Renal cortex interstitium (tissue), 15 donors: ENCODE data around the gene CDH7. TPM values are rescaled to one million over a fixed set of nuclear protein-coding genes. Genes with fewer than 3 reads are reported as not detected.

Source experiments
- DNase-seq, 11 donors: peaks; one replicate each; pipeline ENCODE4 v3.0.0-alpha.2; 2013; ENCODE audit warnings: low read depth in 9 of 11, low spot score in 4 of 11; ENCODE audit errors: extremely low read depth in 1 of 11
- long read RNA-seq, 16 experiments: transcript quantifications; one replicate each; lab custom pipeline, GENCODE V29; 2026
- polyA plus RNA-seq, 3 donors: library from polyadenylated mRNA; unstranded; fragments of 120-200 nt; gene quantifications; one replicate each; pipeline ENCODE4 v1.2.1, GENCODE V29; 2013; ENCODE audit not compliant: insufficient read length in 3 of 3

The CDH7 gene, protein sequence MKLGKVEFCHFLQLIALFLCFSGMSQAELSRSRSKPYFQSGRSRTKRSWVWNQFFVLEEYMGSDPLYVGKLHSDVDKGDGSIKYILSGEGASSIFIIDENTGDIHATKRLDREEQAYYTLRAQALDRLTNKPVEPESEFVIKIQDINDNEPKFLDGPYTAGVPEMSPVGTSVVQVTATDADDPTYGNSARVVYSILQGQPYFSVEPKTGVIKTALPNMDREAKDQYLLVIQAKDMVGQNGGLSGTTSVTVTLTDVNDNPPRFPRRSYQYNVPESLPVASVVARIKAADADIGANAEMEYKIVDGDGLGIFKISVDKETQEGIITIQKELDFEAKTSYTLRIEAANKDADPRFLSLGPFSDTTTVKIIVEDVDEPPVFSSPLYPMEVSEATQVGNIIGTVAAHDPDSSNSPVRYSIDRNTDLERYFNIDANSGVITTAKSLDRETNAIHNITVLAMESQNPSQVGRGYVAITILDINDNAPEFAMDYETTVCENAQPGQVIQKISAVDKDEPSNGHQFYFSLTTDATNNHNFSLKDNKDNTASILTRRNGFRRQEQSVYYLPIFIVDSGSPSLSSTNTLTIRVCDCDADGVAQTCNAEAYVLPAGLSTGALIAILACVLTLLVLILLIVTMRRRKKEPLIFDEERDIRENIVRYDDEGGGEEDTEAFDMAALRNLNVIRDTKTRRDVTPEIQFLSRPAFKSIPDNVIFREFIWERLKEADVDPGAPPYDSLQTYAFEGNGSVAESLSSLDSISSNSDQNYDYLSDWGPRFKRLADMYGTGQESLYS
- 10 to 100 TPM; 13.9 to 20.3 (median 18.0) TPM for polyA plus RNA-seq
- long read RNA-seq, donor 1, full-length matches to known transcripts: 3 of 3 reads
- long read RNA-seq, donor 1, partial matches to known transcripts: 0 of 3 reads
- long read RNA-seq, donor 1, other reads (novel, unspliced or antisense): 0 of 3 reads
- long read RNA-seq, donor 2: 0 reads
- long read RNA-seq, donor 3, full-length matches to known transcripts: 3 of 3 reads
- long read RNA-seq, donor 3, partial matches to known transcripts: 0 of 3 reads
- long read RNA-seq, donor 3, other reads (novel, unspliced or antisense): 0 of 3 reads
- long read RNA-seq, donor 4, full-length matches to known transcripts: 1 of 1 reads
- long read RNA-seq, donor 4, partial matches to known transcripts: 0 of 1 reads
- long read RNA-seq, donor 4, other reads (novel, unspliced or antisense): 0 of 1 reads
- long read RNA-seq, donor 5: 0 reads
- long read RNA-seq, donor 6, partial matches to known transcripts: 0 of 1 reads
- long read RNA-seq, donor 6, other reads (novel, unspliced or antisense): 0 of 1 reads
- long read RNA-seq, donor 7: 0 reads
- long read RNA-seq, donor 8: 0 reads
- long read RNA-seq, donor 9, full-length matches to known transcripts: 1 of 1 reads
- long read RNA-seq, donor 9, partial matches to known transcripts: 0 of 1 reads
- long read RNA-seq, donor 9, other reads (novel, unspliced or antisense): 0 of 1 reads
- long read RNA-seq, donor 10, full-length matches to known transcripts: 3 of 3 reads
- long read RNA-seq, donor 10, partial matches to known transcripts: 0 of 3 reads
- long read RNA-seq, donor 10, other reads (novel, unspliced or antisense): 0 of 3 reads
- long read RNA-seq, donor 11, full-length matches to known transcripts: 3 of 3 reads
- long read RNA-seq, donor 11, partial matches to known transcripts: 0 of 3 reads
- long read RNA-seq, donor 11, other reads (novel, unspliced or antisense): 0 of 3 reads
- long read RNA-seq, donor 12: 0 reads
- long read RNA-seq, donor 13: 0 reads
- long read RNA-seq, donor 14, full-length matches to known transcripts: 4 of 4 reads
- long read RNA-seq, donor 14, partial matches to known transcripts: 0 of 4 reads
- long read RNA-seq, donor 14, other reads (novel, unspliced or antisense): 0 of 4 reads
- long read RNA-seq, donor 15: 0 reads
- long read RNA-seq, donor 16, full-length matches to known transcripts: 2 of 2 reads
- long read RNA-seq, donor 16, partial matches to known transcripts: 0 of 2 reads
- long read RNA-seq, donor 16, other reads (novel, unspliced or antisense): 0 of 2 reads

- DNase-seq: peak in 8 of 11 donors; percentile 37 to 64 (median 52)
Observed at GRCh38 chr18:65750389-65751154, at the start of gene CDH7. Gene CDH7, plus strand, starts transcription at chr18:65751012. Its CDS starts 11,831 bp downstream, at chr18:65762843.

DNA sequence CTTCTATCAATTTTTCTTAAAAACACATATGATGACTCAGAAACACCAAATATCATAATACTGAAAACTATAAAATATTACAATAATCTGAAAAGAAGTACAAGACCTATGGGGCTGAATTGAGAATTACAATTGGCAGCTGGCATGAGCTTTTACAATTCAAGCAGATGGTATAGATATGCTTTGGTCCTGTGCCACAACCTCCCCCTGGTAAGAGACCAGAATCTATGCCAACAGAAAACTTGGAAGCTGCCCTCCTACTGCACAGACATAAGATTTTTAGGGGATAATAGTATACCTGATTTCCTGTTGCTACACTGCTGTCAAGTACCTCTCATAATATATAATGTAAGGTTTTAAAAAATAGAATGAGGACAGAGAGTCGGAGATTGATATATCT is 46.8 kb upstream of the CDH7 start:
- DNase-seq: no peak

- DNase-seq: no peak
Observed at GRCh38 chr18:65706646-65707045, 44.2 kb upstream of the CDH7 start.

DNA sequence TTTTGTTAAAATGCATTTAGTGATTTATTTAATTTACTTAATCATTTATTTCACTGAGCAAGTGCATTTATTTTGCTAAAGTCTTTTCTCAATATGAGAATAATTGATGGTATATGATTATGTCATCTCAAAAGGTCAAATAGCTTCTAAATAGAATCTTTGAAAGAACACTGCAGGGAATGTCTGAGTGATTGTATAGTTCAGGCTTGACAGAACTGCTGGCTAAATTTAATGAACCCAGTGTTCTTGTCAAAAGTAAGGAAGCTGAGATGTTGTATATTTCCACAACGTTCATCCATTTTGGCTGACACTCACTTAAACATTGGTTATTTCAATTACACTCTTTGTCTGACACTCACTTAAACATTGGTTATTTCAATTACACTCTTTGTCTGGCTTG is 39.3 kb upstream of the CDH7 start:
- no peak for DNase-seq

- DNase-seq: no peak
Observed at GRCh38 chr18:65721619-65722018, 29.2 kb upstream of the CDH7 start.

- DNase-seq: peak in 1 of 11 donors; percentile 20
Observed at GRCh38 chr18:65725251-65726050, 25.4 kb upstream of the CDH7 start.

DNA sequence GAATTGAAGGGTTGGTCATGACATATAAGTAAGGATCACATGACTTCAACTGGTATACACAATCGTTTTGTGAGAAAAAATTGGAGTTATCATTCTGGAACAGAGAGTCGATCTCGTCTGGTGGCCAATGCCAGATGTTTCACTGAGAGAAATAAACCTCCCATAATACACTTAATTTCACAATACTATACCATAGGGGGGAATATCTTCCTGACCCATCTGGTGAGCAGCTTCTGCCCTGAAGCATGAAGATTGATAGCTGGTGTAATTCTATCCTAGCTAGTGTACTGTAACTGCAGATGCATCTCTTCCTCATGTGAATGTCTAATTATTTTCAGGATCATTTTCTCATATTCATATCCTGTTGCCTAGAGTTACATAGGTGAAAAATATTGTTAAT is 15.7 kb upstream of the CDH7 start:
- no peak for DNase-seq

DNA sequence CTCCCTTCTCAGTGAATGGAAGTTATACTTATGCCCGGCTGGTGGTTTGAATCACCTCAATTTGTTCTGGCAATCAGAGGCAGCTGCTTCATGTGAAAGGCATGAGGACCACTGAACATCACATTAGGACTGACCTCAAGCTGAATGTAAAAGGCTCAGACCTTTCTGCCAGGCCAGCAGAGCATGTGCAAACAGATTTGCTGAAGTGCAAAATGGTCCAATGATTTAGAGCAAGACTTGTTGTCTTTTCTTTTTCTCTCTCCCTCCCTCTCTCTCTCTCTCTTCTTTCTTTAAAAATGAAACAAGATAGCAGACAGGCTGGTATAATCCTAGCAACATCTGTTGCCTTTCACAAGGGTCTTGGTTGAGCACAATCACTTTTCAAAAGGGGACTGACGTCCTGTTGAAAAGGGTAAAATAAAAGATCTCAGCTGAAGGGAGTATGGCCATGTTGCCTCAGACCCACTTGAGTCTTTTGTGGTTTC is 13.3 kb upstream of the CDH7 start:
- no peak for DNase-seq

DNA sequence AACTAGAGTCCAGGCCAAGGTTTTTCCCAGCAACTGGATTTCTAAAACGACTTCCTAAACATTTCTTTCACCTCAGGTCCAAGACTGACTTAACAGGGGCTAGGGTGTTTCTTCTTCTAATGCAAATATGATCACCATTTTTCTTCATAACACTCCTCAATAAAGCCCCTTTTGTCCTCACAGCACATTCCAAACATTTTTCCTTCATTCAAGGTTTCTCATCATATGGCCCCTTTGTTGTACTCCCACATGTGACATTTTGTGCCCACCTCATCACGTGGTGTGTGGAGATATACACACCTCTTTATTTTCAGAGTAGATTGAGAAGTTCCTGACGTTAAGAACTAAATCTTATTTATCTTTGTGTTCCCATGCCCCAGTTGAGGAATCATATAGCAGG is 3.9 kb upstream of the CDH7 start:
- DNase-seq: no peak

GRCh38 chr18:65748321-65748720 is 2.5 kb upstream of the CDH7 start:
- no peak for DNase-seq

GRCh38 chr18:65749841-65750240 is 971 bp upstream of the CDH7 start:
- DNase-seq: peak in 1 of 11 donors; percentile 38

GRCh38 chr18:65751155-65752085 is 608 bp downstream of the CDH7 start:
- DNase-seq: peak in 6 of 11 donors; percentile 15 to 49 (median 34)

GRCh38 chr18:65752625-65753325 is 2.0 kb downstream of the CDH7 start:
- no peak for DNase-seq

- peak in 8 of 11 donors; percentile 36 to 81 (median 59) for DNase-seq
Observed at GRCh38 chr18:65753520-65753919, 2.7 kb downstream of the CDH7 start.
